ENCODE results near the gene ABCB11.
"Not testable (repeated sequence)": the region's sequence is repeated elsewhere in the genome, so short reads cannot be mapped to it uniquely, and the experiment has no call there.

Gene ABCB11

DNA sequence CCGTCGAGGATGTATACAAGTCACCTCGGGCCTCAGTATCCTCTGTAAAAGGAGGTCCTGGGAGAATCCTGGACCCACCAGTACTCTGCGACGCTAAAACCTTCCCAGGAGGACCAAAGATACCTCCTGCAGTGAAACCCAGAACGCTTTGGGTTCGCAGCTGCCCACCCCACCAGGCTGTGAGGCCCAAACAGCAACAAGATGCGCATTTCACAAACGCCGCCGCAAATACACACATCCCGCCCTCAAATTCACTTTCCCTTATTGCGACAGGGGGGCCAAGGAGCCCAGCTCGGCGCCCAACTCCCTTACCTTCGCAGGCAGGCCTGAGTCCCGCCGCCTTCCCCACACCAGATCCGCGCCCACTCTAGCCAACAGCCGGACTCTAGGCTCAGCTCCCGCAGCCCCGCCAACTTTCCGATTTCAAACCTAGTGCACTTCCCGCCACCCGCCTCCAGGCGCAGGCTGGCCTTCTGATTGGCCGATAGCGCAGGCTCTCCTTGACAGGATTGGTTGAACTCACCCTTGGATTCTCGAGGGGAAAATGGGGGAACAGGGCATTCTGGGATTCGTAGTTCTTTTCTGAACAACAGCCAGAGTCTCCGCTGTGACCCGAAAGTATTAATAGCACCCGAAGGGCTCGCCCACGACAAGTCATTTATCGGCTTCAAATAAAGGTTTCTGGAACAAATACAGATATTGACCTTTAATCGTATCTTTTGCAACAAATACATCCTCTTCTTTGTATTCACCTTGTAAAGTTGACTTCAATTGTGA is 140.9 kb downstream of the ABCB11 start, which contains the start of gene SPC25:
TSS of gene SPC25 (minus strand) at position 425 of the 777 bp plus-strand sequence. CDS start 911 bp downstream, outside the sequence.
- ATAC-seq (peak; percentile 99), DNase-seq (peak; percentile 87)

DNA sequence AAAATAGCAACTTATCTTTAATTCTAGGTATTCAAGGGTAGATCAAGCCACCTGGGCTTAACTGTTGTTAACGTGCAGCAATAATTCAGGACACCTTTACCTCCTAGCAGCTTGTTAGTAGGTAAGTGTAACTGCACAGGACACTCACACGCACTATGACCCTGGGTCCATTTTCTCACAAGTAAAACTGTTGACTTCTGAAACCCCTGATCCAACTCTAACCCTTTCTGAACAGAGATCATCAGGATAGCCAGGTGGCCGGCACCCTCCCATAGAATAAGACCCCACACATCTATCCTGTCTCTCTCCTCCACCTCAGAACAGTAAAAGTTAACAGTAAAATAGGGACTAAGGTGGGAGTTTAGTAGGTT is 141.5 kb downstream of the ABCB11 start:
- ATAC-seq (no peak), DNase-seq (no peak)

DNA sequence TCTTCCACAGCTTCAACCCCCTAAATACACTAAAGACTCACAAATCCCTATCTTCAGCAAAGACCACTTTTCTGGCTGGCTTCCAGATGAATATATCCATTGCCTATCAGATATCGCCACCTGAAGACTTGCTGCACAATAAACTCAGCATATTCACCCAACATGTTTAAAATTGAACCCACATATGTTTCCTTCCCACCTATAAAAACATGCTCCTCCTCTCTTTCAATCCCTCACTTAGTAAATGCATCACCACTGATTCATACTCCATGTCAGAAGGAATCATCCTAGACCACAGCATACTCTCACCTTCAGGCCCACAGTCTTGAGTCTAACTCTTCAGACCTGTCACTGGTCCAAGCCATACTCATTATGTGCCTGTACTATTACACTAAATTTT is 146.1 kb downstream of the ABCB11 start:
- DNase-seq: no peak

DNA sequence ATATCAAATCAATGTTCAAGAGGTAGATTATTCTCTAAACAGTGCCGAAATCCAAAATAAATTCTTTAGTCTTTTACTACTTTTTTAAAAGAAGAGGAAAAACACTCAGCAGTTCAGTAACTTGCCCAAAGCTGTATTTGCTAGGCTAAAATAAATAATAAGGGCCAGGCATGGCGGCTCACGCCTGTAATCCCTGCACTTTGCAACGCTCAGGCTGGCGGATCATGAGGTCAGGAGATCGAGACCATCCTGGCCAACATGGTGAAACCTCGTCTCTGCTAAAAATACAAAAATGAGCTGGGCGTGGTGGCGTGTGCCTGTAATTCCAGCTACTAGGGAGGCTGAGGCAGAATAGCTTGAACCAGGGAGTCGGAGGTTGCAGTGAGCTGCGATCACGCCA is 149.0 kb downstream of the ABCB11 start:
- not testable (repeated sequence) for ATAC-seq, DNase-seq

More for the DNA sequence above, 146.1 kb downstream of the ABCB11 start:
- peak; percentile 77 for ATAC-seq

DNA sequence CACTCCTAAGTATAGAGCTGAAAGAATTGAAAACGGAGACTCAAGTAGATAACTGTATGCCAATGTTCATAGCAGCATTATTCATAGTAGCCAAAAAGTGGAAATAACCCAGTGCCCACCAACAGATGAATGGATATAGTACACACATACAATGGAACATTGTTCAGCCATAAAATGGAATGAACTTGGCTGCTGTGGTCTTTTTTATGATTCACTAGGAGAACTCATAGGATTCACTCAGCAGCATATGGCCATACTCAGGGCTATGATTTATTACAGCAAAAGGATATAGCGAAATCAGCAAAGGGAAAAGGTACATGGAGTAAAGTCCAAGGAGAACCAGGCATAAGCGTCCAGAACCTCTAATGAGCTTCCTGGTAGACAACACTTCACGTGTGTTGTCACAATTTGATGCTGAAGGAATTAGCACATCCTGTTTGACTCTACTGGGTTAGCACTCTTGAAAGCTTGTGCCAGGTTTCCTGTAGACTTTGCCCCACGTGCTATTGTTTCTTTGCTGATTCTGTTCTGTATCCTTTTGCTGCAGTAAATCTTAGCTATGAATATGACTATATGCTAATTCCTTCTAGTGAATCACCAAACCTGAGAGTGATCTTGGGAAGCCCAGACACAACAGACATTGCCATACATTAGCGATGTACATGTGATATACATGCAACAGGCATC is 156.6 kb downstream of the ABCB11 start:
- no peak for ATAC-seq
- no peak for DNase-seq

DNA sequence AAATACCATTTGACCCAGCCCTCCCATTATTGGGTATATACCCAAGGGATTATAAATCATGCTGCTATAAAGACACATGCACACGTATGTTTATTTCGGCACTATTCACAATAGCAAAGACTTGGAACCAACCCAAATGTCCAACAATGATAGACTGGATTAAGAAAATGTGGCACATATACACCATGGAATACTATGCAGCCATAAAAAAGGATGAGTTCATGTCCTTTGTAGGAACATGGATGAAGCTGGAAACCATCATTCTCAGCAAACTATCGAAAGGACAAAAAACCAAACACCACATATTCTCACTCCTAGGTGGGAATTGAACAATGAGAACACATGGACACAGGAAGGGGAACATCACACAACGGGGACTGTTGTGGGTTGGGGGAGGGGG is 160.3 kb downstream of the ABCB11 start:
- not testable (repeated sequence) for ATAC-seq, DNase-seq
